Fibroblast of mammary gland (primary cell): ENCODE measurements around the gene USP35.
A peak's percentile ranks its signal among the peaks of the same experiment; 100 is the strongest.

Source experiments
- DNase-seq: peaks from one replicate; pipeline ENCODE4 v3.0.0-alpha.2; 2010; ENCODE audit warnings: low read depth
- H3K4me3 ChIP-seq: 2 replicates; pipeline ENCODE4 v1.5.1; 2011; ENCODE audit warnings: low read depth, mild to moderate bottlenecking, low read length, moderate library complexity; ENCODE audit not compliant: control insufficient read depth
- TF ChIP-seq, protein P1 (sequence below): conservative IDR thresholded peaks from 2 replicates; pipeline ENCODE4 v1.5.1; 2011; ENCODE audit warnings: low read depth, low read length, inconsistent platforms; ENCODE audit not compliant: control insufficient read depth, insufficient read depth

Gene USP35

DNA sequence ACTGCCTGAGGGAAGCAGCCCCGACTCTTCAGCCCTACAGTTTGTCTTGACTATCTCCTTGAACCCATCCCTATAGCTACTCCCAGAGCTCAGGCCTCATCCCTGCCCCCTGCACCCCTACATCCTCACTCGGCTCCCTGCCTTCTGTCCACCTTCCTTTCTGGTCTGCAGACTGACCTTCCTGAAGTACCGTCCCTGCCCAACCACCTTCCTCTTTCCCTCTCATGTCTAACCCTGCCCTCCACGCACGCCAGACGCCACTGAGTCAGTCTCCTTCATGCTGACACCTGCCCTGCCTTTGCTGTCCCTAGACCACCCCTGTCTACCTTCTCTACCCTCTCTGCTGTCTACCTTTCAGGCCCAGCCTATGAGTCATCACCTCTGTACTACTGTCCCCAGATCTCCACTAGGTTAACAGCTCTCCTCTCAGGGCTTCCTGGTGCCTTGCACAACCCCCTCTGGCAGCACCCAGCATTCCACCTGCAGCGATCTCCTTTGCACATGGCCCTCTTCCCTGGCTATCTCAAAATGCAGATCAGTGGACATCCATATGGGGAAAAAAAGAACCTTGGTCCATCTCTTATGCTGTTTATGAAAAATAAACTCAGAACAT, 9.2 kb upstream of the USP35 start:
- no peak overlapping the region for H3K4me3 ChIP-seq
- TF ChIP-seq, protein P1, sequence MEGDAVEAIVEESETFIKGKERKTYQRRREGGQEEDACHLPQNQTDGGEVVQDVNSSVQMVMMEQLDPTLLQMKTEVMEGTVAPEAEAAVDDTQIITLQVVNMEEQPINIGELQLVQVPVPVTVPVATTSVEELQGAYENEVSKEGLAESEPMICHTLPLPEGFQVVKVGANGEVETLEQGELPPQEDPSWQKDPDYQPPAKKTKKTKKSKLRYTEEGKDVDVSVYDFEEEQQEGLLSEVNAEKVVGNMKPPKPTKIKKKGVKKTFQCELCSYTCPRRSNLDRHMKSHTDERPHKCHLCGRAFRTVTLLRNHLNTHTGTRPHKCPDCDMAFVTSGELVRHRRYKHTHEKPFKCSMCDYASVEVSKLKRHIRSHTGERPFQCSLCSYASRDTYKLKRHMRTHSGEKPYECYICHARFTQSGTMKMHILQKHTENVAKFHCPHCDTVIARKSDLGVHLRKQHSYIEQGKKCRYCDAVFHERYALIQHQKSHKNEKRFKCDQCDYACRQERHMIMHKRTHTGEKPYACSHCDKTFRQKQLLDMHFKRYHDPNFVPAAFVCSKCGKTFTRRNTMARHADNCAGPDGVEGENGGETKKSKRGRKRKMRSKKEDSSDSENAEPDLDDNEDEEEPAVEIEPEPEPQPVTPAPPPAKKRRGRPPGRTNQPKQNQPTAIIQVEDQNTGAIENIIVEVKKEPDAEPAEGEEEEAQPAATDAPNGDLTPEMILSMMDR, result no peak
- DNase-seq, result no peak

DNA sequence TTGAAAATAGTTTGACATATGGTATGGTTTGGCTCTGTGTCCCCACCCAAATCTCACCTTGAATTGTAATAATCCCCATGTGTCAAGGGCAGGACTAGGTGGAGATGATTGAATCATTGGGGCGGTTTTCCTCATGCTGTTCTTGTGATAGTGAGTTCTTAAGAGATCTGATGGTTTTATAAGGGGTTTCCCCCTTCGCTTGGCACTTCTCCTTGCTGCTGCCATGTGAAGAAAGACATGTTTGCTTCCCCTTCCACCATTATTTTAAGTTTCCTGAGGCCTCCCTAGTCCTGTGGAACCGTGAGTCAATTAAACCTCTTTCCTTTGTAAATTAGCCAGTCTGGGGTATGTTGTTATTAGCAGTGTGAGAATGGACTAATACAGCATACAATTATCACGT, 8.0 kb upstream of the USP35 start:
- no peak for DNase-seq
- no peak overlapping the region for H3K4me3 ChIP-seq
- TF ChIP-seq, protein P1, result no peak

DNA sequence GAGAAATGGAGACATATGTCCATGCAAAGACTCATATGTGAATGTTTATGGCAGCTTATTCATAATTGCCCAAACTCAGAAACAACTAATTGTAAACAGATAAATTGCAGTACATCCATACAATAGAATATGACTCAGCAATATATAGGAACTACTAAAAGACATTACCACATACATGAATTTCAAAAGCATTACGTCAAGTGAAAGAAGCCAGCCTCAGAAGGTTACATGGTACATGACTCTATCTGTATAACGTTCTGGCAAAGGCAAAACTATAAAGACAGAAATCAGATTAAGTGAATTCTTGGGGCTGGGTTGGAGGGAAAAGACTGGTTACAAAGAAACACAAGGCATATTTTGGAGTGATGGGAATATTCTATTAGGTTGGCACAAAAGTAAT, 7.5 kb upstream of the USP35 start:
- H3K4me3 ChIP-seq, result no peak overlapping the region
- DNase-seq, result peak; percentile 49
- TF ChIP-seq, protein P1, result no peak

- H3K4me3 ChIP-seq, result peak overlapping the region; percentile 91
- TF ChIP-seq, protein P1, result no peak
- peak; percentile 51 for DNase-seq
Measured at GRCh38 chr11:78187366-78188285, 1.1 kb upstream of the USP35 start.

DNA sequence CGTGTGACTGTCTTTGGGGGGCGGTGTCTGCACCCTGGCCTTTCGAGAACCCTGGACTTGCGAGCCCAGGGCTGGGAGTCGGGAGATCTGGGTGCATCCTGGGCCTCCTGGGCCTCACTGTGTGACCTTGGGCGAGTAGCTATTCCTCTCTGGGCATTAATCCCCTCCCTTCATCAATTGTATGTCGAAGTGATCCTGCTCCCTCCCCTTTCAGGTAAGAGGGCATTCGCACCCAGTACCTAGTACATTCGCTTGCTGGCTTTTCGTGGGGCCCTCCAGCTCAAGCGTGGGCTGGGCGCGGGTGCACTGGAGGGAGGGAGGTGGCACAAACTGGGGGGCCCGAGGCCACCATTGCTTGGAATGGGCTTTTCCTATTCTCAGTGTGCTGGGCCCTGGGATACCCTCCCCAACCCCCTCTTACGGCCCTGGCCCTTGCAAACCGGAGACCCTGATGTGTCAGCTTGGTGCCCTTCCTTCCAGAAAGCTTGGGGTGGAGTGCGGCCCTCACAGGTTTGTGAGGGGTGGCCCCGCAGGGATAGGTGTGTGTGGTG, 530 bp downstream of the USP35 start:
- H3K4me3 ChIP-seq, result peak overlapping the region; percentile 91

GRCh38 chr11:78189851-78190250, 1.1 kb downstream of the USP35 start:
- TF ChIP-seq, protein P1, result no peak
- no peak for DNase-seq
- H3K4me3 ChIP-seq, result peak overlapping the region; percentile 91

More for the DNA sequence above, 530 bp downstream of the USP35 start:
- TF ChIP-seq, protein P1, result no peak
- DNase-seq, result no peak
